Activated naive CD8-positive, alpha-beta T cell treated with anti-CD3 and anti-CD28 coated beads for 36 hours (primary cell): ENCODE data around the gene SMKR1. TPM values are rescaled to one million over a fixed set of nuclear protein-coding genes. Genes with fewer than 3 reads are reported as not detected.

Experiments
- DNase-seq: peaks from one replicate; pipeline ENCODE4 v3.0.0; 2021
- H3K27ac Mint-ChIP-seq: one replicate; pipeline ENCODE4 v1.8.0; 2022; ENCODE audit warnings: mild to moderate bottlenecking, moderate library complexity, mixed read lengths
- H3K27me3 Mint-ChIP-seq: one replicate; pipeline ENCODE4 v1.8.0; 2022; ENCODE audit warnings: mild to moderate bottlenecking, mixed read lengths
- H3K36me3 Mint-ChIP-seq: one replicate; pipeline ENCODE4 v1.8.0; 2021; ENCODE audit warnings: mild to moderate bottlenecking, mixed read lengths
- H3K4me1 Mint-ChIP-seq: one replicate; pipeline ENCODE4 v1.8.0; 2021; ENCODE audit warnings: mixed read lengths
- H3K4me3 Mint-ChIP-seq: one replicate; pipeline ENCODE4 v1.8.0; 2022; ENCODE audit warnings: mild to moderate bottlenecking, moderate library complexity, mixed read lengths
- H3K9me3 Mint-ChIP-seq: one replicate; pipeline ENCODE4 v1.8.0; 2022; ENCODE audit warnings: mixed read lengths
- total RNA-seq, 2 experiments: library from RNA; stranded (reverse); gene quantifications; one replicate each; pipeline ENCODE4 v1.2.3, GENCODE V29; 2021

The SMKR1 gene
- total RNA-seq, 2 experiments from 2014 or later = 4.1 to 6.1 TPM

- Mint-ChIP-seq H3K36me3 (no peaks in the 10 kb centered on the region), H3K9me3 (no peaks in the 10 kb centered on the region), H3K4me3 (no peak overlapping the region), H3K27ac (no peak overlapping the region), H3K4me1 (peaks cover 4% of the 10 kb centered on the region), H3K27me3 (peaks cover 4% of the 10 kb centered on the region)
- no peak for DNase-seq
Measured at GRCh38 chr7:129561677-129562359, 59.5 kb downstream of the SMKR1 start.

Other genes starting within 250 kb of the SMKR1 start
- 1 to 10 TPM; 6.9 to 7.9 TPM for gene STRIP2, start 68.1 kb upstream of the SMKR1 start, total RNA-seq
- 10 to 100 TPM; 17.9 to 20.4 TPM for gene NRF1, start 109.2 kb downstream of the SMKR1 start, total RNA-seq